ENCODE data around the gene TUBA1A. TPM values are rescaled to one million over a fixed set of nuclear protein-coding genes. Genes with fewer than 3 reads are reported as not detected.

Gene TUBA1A
- total and polyA plus RNA-seq, 2 donors (not counting 1 experiment from before 2014, with no cell fraction given): 772 to 2,642 TPM

DNA sequence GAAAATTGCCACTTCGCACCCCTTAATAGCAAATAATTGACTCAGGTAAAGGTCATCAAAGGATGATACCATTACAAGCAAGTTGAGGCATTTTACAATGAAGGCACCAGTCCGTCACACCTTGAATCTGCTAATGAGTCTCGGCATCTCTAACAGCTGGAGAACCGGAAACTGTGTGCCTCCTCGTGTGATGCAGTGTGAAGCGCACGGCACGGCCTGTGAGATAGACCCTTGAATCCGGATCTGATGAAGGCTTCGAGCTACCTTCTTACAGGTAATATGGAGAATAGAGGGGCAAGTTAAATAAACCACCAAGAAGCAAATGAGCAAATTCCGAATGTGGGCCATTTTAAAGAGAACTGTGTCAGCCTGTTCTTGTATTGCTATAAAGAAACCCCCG is 19.8 kb upstream of the TUBA1A start:
- Histone ChIP-seq H3K27me3 (ENCODE audit: control insufficient read depth, insufficient read depth, low read length) (no peaks in the 10 kb centered on the region), H3K9ac (ENCODE audit: insufficient read depth, low read length) (no peak overlapping the region), H4K20me1 (ENCODE audit: control insufficient read depth, extremely low read depth, insufficient read depth, low read length) (no peaks in the 10 kb centered on the region), H3K4me1 (ENCODE audit: control insufficient read depth, extremely low read depth, insufficient read depth, low read length) (peaks cover 7% of the 10 kb centered on the region), H2AFZ (ENCODE audit: low read length) (no peak overlapping the region), H3K9me3 (ENCODE audit: control insufficient read depth, insufficient read depth, low read depth, low read length) (no peaks in the 10 kb centered on the region), H3K79me2 (ENCODE audit: control insufficient read depth, insufficient read depth, low read length) (no peaks in the 10 kb centered on the region), H3K4me2 (ENCODE audit: extremely low read depth, insufficient read depth, low read length) (no peak overlapping the region), H3K4me3 (replicated peaks in 1 of 4; ENCODE audit: control extremely low read depth in 1 of 4, insufficient read depth in 1 of 4, low read depth in 3 of 4, low read length in 4 of 4) (no peak overlapping the region), H3K36me3 (ENCODE audit: control insufficient read depth, insufficient read depth, low read length) (no peaks in the 10 kb centered on the region), H3K27ac (ENCODE audit: insufficient read depth, low read length) (no peak overlapping the region)
- TF ChIP-seq, protein P1, sequence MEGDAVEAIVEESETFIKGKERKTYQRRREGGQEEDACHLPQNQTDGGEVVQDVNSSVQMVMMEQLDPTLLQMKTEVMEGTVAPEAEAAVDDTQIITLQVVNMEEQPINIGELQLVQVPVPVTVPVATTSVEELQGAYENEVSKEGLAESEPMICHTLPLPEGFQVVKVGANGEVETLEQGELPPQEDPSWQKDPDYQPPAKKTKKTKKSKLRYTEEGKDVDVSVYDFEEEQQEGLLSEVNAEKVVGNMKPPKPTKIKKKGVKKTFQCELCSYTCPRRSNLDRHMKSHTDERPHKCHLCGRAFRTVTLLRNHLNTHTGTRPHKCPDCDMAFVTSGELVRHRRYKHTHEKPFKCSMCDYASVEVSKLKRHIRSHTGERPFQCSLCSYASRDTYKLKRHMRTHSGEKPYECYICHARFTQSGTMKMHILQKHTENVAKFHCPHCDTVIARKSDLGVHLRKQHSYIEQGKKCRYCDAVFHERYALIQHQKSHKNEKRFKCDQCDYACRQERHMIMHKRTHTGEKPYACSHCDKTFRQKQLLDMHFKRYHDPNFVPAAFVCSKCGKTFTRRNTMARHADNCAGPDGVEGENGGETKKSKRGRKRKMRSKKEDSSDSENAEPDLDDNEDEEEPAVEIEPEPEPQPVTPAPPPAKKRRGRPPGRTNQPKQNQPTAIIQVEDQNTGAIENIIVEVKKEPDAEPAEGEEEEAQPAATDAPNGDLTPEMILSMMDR (conservative IDR thresholded peaks at IDR 0.05 in 1 of 2, IDR thresholded peaks at IDR 0.05 in 1 of 2; ENCODE audit: low read depth in 1 of 2, low read length in 2 of 2): no peak
- TF ChIP-seq EZH2 (IDR thresholded peaks at IDR 0.05; ENCODE audit: low read length, missing control alignments): no peak
- no peak for DNase-seq (ENCODE audit: low read depth in 2 of 2)

- no peaks in the 10 kb centered on the region for H3K27me3 ChIP-seq (ENCODE audit: control insufficient read depth, insufficient read depth, low read length)
- H3K4me2 ChIP-seq (ENCODE audit: extremely low read depth, insufficient read depth, low read length): no peak overlapping the region
- peaks cover 4% of the 10 kb centered on the region for H3K4me1 ChIP-seq (ENCODE audit: control insufficient read depth, extremely low read depth, insufficient read depth, low read length)
- no peaks in the 10 kb centered on the region for H3K9me3 ChIP-seq (ENCODE audit: control insufficient read depth, insufficient read depth, low read depth, low read length)
- no peak overlapping the region for H3K9ac ChIP-seq (ENCODE audit: insufficient read depth, low read length)
- H3K27ac ChIP-seq (ENCODE audit: insufficient read depth, low read length): no peak overlapping the region
- no peak for DNase-seq (ENCODE audit: low read depth in 2 of 2)
- H2AFZ ChIP-seq (ENCODE audit: low read length): no peak overlapping the region
- H3K79me2 ChIP-seq (ENCODE audit: control insufficient read depth, insufficient read depth, low read length): no peaks in the 10 kb centered on the region
- H3K36me3 ChIP-seq (ENCODE audit: control insufficient read depth, insufficient read depth, low read length): no peaks in the 10 kb centered on the region
- H4K20me1 ChIP-seq (ENCODE audit: control insufficient read depth, extremely low read depth, insufficient read depth, low read length): no peaks in the 10 kb centered on the region
- no peak overlapping the region for H3K4me3 ChIP-seq (replicated peaks in 1 of 4; ENCODE audit: control extremely low read depth in 1 of 4, insufficient read depth in 1 of 4, low read depth in 3 of 4, low read length in 4 of 4)
- TF ChIP-seq, protein P1 (conservative IDR thresholded peaks at IDR 0.05 in 1 of 2, IDR thresholded peaks at IDR 0.05 in 1 of 2; ENCODE audit: low read depth in 1 of 2, low read length in 2 of 2): no peak
- no peak for TF ChIP-seq EZH2 (IDR thresholded peaks at IDR 0.05; ENCODE audit: low read length, missing control alignments)
Observed at GRCh38 chr12:49208146-49208545, 19.3 kb upstream of the TUBA1A start.

DNA sequence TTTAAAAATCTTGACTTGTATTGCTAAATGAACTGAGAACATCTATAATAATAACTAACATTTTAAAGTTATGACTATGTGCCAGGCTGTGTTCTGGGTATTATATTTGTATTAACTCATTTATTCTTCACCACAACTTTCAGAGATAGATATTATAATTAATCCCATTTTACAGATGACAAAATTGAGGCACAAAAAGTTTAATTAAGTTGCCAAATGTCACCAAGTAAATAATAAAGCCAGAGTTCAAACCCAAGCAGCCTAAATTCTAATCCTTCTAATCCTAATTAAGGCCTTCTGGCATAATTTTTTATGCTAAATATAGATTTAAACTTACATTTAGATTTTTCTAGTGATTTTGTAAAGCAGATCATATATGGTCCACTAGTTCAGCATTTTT is 17.5 kb upstream of the TUBA1A start:
- H4K20me1 ChIP-seq (ENCODE audit: control insufficient read depth, extremely low read depth, insufficient read depth, low read length): no peaks in the 10 kb centered on the region
- H2AFZ ChIP-seq (ENCODE audit: low read length): no peak overlapping the region
- no peak overlapping the region for H3K4me3 ChIP-seq (replicated peaks in 1 of 4; ENCODE audit: control extremely low read depth in 1 of 4, insufficient read depth in 1 of 4, low read depth in 3 of 4, low read length in 4 of 4)
- no peaks in the 10 kb centered on the region for H3K36me3 ChIP-seq (ENCODE audit: control insufficient read depth, insufficient read depth, low read length)
- no peak overlapping the region for H3K9ac ChIP-seq (ENCODE audit: insufficient read depth, low read length)
- H3K4me2 ChIP-seq (ENCODE audit: extremely low read depth, insufficient read depth, low read length): no peak overlapping the region
- TF ChIP-seq EZH2 (IDR thresholded peaks at IDR 0.05; ENCODE audit: low read length, missing control alignments): no peak
- TF ChIP-seq, protein P1 (conservative IDR thresholded peaks at IDR 0.05 in 1 of 2, IDR thresholded peaks at IDR 0.05 in 1 of 2; ENCODE audit: low read depth in 1 of 2, low read length in 2 of 2): no peak
- no peaks in the 10 kb centered on the region for H3K79me2 ChIP-seq (ENCODE audit: control insufficient read depth, insufficient read depth, low read length)
- H3K9me3 ChIP-seq (ENCODE audit: control insufficient read depth, insufficient read depth, low read depth, low read length): no peaks in the 10 kb centered on the region
- no peak for DNase-seq (ENCODE audit: low read depth in 2 of 2)
- no peaks in the 10 kb centered on the region for H3K27me3 ChIP-seq (ENCODE audit: control insufficient read depth, insufficient read depth, low read length)
- H3K4me1 ChIP-seq (ENCODE audit: control insufficient read depth, extremely low read depth, insufficient read depth, low read length): peaks cover 7% of the 10 kb centered on the region
- H3K27ac ChIP-seq (ENCODE audit: insufficient read depth, low read length): no peak overlapping the region

Measured in fibroblast of lung (primary cell).